Stimulated activated naive CD4-positive, alpha-beta T cell treated with Interleukin-2 at 50 U/mL for 16 hours (primary cell): Measurements from ENCODE around the gene MTMR12.
"Not testable (repeated sequence)": the region's sequence is repeated elsewhere in the genome, so short reads cannot be mapped to it uniquely, and the experiment has no call there.

Source experiments
- DNase-seq: peaks from one replicate; lab custom pipeline; 2025; lab: John Stamatoyannopoulos, UW

MTMR12 gene

DNA sequence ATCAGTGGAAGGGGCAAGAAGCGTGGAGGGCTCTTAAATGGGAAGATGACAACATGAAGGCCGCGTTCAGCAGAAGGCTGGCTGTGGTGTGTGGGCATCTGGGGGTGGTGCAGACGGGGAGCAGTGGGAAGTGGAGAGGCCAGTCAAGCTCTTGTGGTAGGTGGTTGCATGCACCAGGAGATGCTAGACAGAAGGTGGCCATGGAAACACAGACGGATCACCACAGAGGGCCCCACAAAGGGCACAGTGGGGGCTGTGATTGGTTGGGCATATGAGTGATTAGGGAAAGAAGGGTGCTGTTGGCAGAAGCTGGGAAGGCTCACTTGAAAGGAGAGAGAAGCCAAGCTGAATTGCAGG lies 14.7 kb downstream of the MTMR12 start:
- DNase-seq, result no peak

- no peak for DNase-seq
These were observed 15.3 kb downstream of the MTMR12 start for GRCh38 chr5:32297181-32298058.

- DNase-seq, result not testable (repeated sequence)
These were observed 16.6 kb downstream of the MTMR12 start for GRCh38 chr5:32295966-32296772.

GRCh38 chr5:32291591-32291990 lies 21.1 kb downstream of the MTMR12 start:
- no peak for DNase-seq

DNA sequence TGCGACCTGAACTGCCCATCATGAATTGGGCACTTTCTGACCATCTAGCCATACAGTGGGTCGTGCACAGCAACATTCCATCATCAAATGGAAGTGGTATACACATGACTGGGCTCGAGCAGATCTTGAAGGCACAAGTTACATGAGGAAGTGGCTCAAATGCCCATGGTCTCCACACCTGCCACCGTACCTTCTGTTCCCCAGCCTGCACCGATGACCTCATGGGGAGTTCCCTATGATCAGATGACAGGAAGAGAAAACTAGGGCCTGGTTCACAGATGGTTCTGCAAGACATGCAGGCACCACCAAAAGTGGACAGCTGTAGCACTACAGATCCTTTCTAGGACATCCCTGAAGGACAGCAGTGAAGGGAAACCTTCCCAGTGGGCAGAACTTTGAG lies 21.8 kb downstream of the MTMR12 start:
- DNase-seq, result no peak

DNA sequence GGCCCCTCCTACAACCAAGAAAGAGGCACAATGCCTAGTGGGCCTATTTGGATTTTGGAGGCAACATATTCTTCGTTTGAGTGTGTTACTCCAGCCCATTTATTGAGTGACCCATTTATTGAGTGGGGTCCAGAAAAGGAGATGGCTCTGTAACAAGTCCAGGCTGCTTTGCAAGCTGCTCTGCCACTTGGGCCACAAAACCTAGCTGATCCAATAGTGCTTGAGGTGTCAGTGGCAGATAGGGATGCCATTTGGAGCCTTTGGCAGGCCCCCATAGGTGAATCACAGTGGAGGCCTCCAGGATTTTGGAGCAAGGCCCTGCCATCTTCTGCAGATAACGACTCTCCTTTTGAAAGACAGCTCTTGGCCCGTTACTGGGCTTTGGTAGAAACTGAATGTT lies 22.2 kb downstream of the MTMR12 start:
- DNase-seq, result not testable (repeated sequence)

GRCh38 chr5:32289986-32290385 lies 22.8 kb downstream of the MTMR12 start:
- DNase-seq, result not testable (repeated sequence)

GRCh38 chr5:32288135-32288534 lies 24.6 kb downstream of the MTMR12 start:
- not testable (repeated sequence) for DNase-seq

- DNase-seq, result not testable (repeated sequence)
These were observed 25.2 kb downstream of the MTMR12 start for GRCh38 chr5:32287525-32287924.

DNA sequence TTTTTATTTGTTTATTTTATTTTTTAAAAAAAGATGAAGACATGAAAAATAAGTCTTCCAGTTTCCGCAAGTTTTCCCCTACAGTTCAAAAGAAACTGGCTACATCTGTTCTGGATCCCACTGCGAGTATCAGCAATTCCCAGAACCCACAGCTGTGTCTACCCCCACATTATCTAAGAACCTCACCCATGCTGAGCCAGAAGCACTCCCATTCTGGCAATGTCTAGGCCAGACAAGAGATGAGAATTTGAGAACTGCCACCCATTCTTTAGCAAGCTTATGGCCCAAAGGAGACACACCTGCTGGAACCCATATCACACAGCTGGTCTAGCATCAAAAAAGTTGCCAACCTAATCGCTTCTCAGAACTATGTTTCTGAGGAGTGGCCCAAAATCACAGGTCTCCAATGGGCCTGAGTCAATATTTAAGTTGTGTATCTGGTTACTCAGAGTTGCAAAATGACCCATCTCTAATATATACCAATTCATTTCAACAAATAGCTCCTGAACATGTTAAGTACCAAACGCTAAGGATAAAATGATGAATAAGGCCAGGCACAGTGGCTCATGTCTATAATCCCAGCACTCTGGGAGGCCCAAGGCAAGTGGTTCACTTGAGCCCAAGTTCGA lies 27.1 kb downstream of the MTMR12 start:
- DNase-seq, result no peak

DNA sequence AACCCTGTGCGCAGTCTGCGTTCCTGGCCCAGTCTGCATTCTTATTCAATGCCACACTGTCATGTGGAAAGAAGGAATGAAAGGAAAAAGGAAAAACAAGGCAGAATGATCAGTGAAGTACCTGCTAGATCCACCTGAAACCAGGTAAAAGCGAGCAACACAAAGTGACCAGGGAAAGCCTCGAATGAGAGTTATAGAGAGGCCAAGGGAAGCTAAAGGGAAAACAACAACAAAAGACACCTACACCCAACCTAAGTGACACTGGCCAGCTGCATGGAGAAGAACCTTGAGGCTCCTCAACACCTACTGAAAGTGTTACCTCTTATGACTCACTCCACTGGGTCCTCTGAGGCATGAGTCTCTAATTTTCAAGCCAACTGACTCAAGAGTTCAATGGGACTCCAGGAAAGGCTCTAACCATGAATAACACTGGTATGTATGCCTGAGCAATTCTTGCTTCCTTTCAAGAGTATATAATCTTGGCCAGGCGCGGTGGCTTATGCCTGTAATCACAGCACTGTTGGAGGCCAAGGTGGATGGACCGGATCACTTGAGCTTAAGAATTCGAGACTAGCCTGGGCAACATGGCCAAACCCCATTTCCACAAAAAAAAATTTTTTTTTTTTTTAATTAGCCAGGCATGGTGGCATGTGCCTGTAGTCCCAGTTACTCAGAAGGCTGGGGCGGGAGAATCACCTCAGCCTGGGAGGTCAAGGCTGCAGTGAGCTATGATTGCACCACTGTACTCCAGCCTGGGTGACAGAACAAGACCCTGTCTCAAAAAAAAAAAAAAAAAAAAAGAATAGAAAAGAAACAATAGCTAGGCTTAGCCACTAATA lies 29.0 kb downstream of the MTMR12 start:
- DNase-seq, result peak; percentile 1

- DNase-seq, result no peak
These were observed 29.7 kb downstream of the MTMR12 start for GRCh38 chr5:32283061-32283460.

- DNase-seq, result no peak
These were observed 30.1 kb downstream of the MTMR12 start for GRCh38 chr5:32282633-32283032.

DNA sequence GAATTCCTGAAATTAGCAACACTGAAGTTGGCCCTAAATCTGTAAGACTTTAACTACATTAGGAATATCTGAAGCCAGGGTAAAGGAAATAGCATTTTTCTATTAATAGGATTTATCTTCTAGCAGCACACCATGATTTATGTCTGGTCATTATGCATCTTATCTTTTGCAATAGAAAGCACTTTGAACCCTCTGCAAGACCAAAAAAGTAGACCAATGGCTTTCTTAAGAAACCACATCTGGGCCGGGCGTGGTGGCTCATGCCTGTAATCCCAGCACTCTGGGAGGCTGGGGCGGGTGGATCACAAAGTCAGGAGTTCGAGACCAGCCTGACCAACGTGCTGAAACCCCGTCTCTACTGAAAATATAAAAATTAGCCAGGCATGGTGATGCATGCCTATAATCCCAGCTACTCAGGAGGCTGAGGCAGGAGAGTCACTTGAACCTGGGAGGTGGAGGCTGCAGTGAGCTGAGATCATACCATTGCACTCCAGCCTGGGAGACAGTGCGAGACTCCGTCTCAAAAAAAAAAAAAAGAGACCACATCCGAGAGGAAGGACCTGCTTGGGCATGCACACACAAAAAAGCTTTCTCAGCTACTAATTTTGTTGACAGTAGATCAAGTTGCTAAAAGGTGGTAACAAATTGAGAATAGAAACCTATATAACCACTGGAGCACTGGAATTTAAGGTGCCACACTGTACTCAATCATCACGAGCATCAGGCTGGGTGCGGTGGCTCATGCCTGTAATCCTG lies 31.2 kb downstream of the MTMR12 start:
- DNase-seq, result not testable (repeated sequence)

DNA sequence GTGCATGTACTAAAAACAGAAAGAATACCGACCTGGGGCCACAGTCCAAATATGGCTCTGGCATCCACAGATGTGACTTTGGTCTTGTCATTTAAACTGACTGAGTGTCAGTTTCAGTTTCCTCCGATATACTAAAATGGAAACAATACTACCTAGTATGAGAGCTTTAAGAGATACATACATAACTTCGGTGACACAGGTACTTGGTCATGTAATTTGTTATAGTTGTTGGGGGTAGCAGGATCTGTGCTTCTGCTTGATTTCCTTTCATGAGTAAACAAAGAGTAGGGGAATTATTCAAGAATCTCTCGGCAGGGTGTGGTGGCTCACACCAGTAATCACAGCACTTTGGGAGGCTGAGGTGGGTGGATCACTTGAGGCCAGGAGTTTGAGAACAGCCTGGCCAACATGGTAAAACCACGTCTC lies 32.1 kb downstream of the MTMR12 start:
- DNase-seq, result peak; percentile 44

GRCh38 chr5:32279786-32280185 lies 33.0 kb downstream of the MTMR12 start:
- no peak for DNase-seq

DNA sequence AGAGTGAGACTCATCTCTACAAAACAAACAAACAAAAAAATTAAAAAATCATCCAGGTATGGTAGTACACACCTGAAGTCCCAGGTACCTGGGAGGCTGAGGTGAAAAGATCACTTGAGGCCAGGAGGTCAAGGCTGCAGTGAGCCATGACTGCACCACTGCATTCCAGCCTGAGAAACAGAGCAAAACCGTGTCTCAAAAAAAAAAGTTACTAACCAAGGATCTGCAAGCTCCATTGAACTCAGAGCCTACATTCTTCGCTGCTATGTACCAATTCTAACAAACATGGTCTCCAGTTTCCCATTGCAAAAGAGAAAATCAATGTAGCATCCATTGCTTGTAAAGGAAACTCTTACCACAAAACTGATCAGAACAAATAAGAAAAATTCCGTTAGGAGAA lies 33.5 kb downstream of the MTMR12 start:
- DNase-seq, result no peak

GRCh38 chr5:32278406-32278805 lies 34.3 kb downstream of the MTMR12 start:
- DNase-seq, result peak; percentile 2

- no peak for DNase-seq
These were observed 34.9 kb downstream of the MTMR12 start for GRCh38 chr5:32277798-32278197.

DNA sequence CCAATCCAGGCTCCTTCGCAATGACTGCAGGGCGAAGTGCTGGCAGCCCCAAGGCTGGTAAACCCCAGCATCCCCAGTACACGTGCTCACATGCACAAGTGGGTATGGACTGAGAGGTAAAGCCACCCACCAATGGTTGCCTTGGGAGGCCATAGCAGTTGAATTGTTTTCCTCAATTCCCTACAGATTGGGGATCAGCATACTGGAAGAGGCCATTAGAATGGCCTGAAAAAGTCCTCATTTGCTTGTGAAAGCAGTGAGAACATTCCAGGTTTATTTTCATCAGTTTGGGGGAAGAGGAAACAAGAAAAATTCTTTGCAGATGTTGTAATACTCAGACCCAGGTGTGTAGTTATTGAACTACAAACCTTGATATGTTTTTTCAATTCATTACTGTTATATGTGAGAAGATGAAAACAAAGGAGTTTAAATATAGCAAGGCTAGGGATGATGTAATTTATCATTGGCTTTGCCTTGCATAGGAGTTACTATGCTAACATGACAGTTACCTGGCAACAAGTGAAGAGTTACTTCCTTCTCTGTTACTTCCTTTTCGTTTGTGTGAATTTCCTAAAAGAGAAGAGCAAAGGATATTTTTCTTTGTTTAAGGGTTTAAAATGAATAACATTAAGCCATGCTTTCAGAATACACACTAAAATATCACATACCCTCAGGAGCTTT lies 36.4 kb downstream of the MTMR12 start:
- no peak for DNase-seq

GRCh38 chr5:32275396-32275741 lies 37.4 kb downstream of the MTMR12 start:
- no peak for DNase-seq
